HG03521 (cell line): ENCODE data around the gene ZNF784.

Experiments
- ATAC-seq: cut with Tn5 transposase; IDR thresholded peaks from one replicate; pipeline ENCODE4 v1.9.1; 2021; ENCODE audit warnings: mild to moderate bottlenecking, moderate library complexity; ENCODE audit not compliant: unreplicated experiment

The ZNF784 gene

GRCh38 chr19:55644191-55644833, 19.9 kb upstream of the ZNF784 start:
- ATAC-seq: no peak

GRCh38 chr19:55643887-55644176, 19.5 kb upstream of the ZNF784 start:
- ATAC-seq: no peak

GRCh38 chr19:55643003-55643886, 18.9 kb upstream of the ZNF784 start, which contains the start of gene ZNF581:
Gene ZNF581, plus strand, starts transcription at chr19:55643649. Its CDS starts 923 bp downstream, at chr19:55644572.
- peak; percentile 28 for ATAC-seq

- no peak for ATAC-seq
Observed at GRCh38 chr19:55642153-55643002, 18.0 kb upstream of the ZNF784 start.

GRCh38 chr19:55641426-55642152, 17.2 kb upstream of the ZNF784 start:
- no peak for ATAC-seq

- peak; percentile 26 for ATAC-seq
Observed at GRCh38 chr19:55640577-55641425, 16.4 kb upstream of the ZNF784 start, which contains the start of gene ZNF580. Gene ZNF580, plus strand, starts transcription at chr19:55641002. Its CDS starts 1,507 bp downstream, at chr19:55642509.

- no peak for ATAC-seq
Observed at GRCh38 chr19:55640043-55640576, 15.7 kb upstream of the ZNF784 start.

GRCh38 chr19:55638864-55639359, 14.5 kb upstream of the ZNF784 start:
- no peak for ATAC-seq

- no peak for ATAC-seq
Observed at GRCh38 chr19:55637534-55637933, 13.2 kb upstream of the ZNF784 start.

- ATAC-seq: no peak
Observed at GRCh38 chr19:55636723-55637122, 12.4 kb upstream of the ZNF784 start.

- ATAC-seq: no peak
Observed at GRCh38 chr19:55635856-55636440, 11.6 kb upstream of the ZNF784 start.

- no peak for ATAC-seq
Observed at GRCh38 chr19:55635334-55635717, 11.0 kb upstream of the ZNF784 start.

GRCh38 chr19:55633861-55634260, 9.5 kb upstream of the ZNF784 start:
- ATAC-seq: no peak

GRCh38 chr19:55632463-55632834, 8.1 kb upstream of the ZNF784 start:
- ATAC-seq: no peak

GRCh38 chr19:55626350-55626749, 2.0 kb upstream of the ZNF784 start:
- ATAC-seq: no peak

- no peak for ATAC-seq
Observed at GRCh38 chr19:55625004-55625326, 599 bp upstream of the ZNF784 start.

- no peak for ATAC-seq
Observed at GRCh38 chr19:55623561-55623960, 805 bp downstream of the ZNF784 start.

GRCh38 chr19:55623130-55623529, 1.2 kb downstream of the ZNF784 start:
- no peak for ATAC-seq
